Kidney epithelial cell (primary cell): Measurements from ENCODE around the gene ARHGAP6. TPM values are rescaled to one million over a fixed set of nuclear protein-coding genes. Genes with fewer than 3 reads are reported as not detected.

Source experiments
- DNase-seq: peaks from one replicate; pipeline ENCODE4 v3.0.0-alpha.2; 2010; ENCODE audit warnings: low read depth
- H3K27me3 ChIP-seq: 2 replicates; pipeline ENCODE4 v1.6.0; 2011; ENCODE audit warnings: low read length; ENCODE audit not compliant: control insufficient read depth, insufficient read depth
- H3K36me3 ChIP-seq: 2 replicates; pipeline ENCODE4 v1.5.1; 2011; ENCODE audit warnings: low read length; ENCODE audit not compliant: control insufficient read depth, insufficient read depth
- H3K4me3 ChIP-seq: 2 replicates; pipeline ENCODE4 v1.5.1; 2011; ENCODE audit warnings: low read depth, mild to moderate bottlenecking, control low read depth, low read length
- CTCF ChIP-seq: IDR thresholded peaks from 2 replicates; pipeline ENCODE4 v1.5.1; 2011; ENCODE audit warnings: mild to moderate bottlenecking, moderate library complexity, low read length, control low read depth, inconsistent platforms; ENCODE audit not compliant: insufficient read depth, poor library complexity, severe bottlenecking
- total RNA-seq: library from RNA; depleted of rRNA; stranded (reverse); fragments of >200 nt; gene quantifications from 2 replicates; pipeline ENCODE4 v1.2.3, GENCODE V29; 2015

The ARHGAP6 gene
- total RNA-seq, 1 donor from 2014 or later: 1.7 TPM

GRCh38 chrX:11611965-11612364 lies 53.8 kb downstream of the ARHGAP6 start:
- DNase-seq: no peak
- no peaks in the 10 kb centered on the region for H3K27me3 ChIP-seq
- no peaks in the 10 kb centered on the region for H3K36me3 ChIP-seq
- no peak for TF ChIP-seq CTCF
- H3K4me3 ChIP-seq: no peak overlapping the region

DNA sequence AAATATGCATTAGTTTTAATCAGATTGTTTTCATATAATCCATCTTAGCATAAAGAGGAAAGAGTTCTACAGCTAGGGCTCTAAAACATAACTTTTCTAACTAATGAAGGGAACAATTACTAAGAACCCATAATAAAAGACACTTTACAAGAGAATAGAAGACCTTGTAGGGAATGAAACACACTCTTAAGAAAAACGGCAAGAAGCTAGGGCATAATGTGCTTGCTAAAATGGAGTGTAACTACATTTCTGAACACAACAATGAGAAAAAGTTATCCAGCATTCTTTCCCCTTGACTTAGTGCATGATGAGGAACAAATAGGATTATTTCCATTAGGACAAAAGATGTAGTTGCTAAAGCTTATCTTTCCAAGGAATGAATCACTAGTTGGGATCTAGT lies 54.6 kb downstream of the ARHGAP6 start:
- DNase-seq: no peak
- no peak for TF ChIP-seq CTCF
- Histone ChIP-seq H3K27me3 (no peaks in the 10 kb centered on the region), H3K4me3 (no peak overlapping the region), H3K36me3 (no peaks in the 10 kb centered on the region)

GRCh38 chrX:11609109-11609508 lies 56.6 kb downstream of the ARHGAP6 start:
- H3K27me3 ChIP-seq: no peaks in the 10 kb centered on the region
- TF ChIP-seq CTCF: no peak
- no peak overlapping the region for H3K4me3 ChIP-seq
- no peak for DNase-seq
- H3K36me3 ChIP-seq: no peaks in the 10 kb centered on the region

DNA sequence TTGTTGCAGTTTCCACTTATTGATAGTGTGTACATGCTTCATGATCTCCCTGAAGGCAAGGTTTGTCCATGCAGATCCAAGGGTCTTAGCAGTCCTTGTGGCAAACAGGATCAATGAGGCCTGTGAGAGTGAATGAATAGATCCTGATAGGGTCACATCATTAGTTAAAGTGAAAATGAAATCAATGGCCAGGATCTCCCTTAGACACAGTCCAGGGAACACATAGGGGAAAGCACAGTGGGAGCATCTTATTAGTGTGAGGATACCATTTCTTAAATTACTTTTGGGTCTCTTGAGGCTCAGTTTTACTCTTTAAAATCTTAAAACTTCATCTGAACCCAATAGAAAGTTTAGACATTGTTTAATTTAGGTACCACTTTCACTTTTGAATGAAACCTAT lies 59.3 kb downstream of the ARHGAP6 start:
- Histone ChIP-seq H3K4me3 (no peak overlapping the region), H3K27me3 (no peaks in the 10 kb centered on the region), H3K36me3 (no peaks in the 10 kb centered on the region)
- TF ChIP-seq CTCF: no peak
- no peak for DNase-seq

GRCh38 chrX:11600578-11600977 lies 65.1 kb downstream of the ARHGAP6 start:
- DNase-seq: no peak
- Histone ChIP-seq H3K4me3 (no peak overlapping the region), H3K27me3 (no peaks in the 10 kb centered on the region), H3K36me3 (no peaks in the 10 kb centered on the region)
- TF ChIP-seq CTCF: no peak

DNA sequence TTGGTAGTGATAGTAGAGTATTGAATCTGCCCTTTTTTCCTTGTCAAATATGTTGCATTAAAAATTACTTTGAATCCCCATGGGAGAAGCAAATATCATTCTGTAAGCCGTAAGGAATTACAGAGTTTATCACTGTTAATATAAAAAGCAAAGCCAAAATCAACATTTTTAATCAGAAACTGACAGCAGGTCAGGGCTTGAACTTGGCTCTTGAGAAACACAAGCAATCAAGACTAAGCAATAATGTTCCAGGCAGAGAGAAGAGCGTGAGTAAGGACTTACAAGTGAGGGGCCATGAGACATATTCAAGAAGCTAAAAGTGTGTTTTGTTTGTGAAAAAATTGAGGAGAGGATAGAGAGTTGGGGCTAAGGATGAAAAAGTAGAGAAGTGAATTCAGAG lies 68.2 kb downstream of the ARHGAP6 start:
- no peak for DNase-seq

More for the DNA sequence above, 68.2 kb downstream of the ARHGAP6 start:
- Histone ChIP-seq H3K27me3 (no peaks in the 10 kb centered on the region), H3K4me3 (no peak overlapping the region), H3K36me3 (no peaks in the 10 kb centered on the region)
- no peak for TF ChIP-seq CTCF
